T-helper 1 cell treated with Interleukin-12 subunit alpha and Interleukin-12 subunit beta and Interleukin-4 antibody, amounts not matched to agents 30 ng/mL and 1 ng/mL, for 36 hours (primary cell): Measurements from ENCODE around the gene HS6ST2. TPM values are rescaled to one million over a fixed set of nuclear protein-coding genes. Genes with fewer than 3 reads are reported as not detected.

Experiments
- intact Hi-C: fragments of 100-400 bp; cut with micrococcal nuclease; formaldehyde crosslinking; loops from one replicate; pipeline ENCODE4 v1.15.1; 2024
- total RNA-seq: library from RNA; stranded (reverse); gene quantifications from 2 replicates; pipeline ENCODE4 v1.2.3, GENCODE V29; 2022

The HS6ST2 gene
- total RNA-seq, 1 donor from 2014 or later: 0.66 TPM

- intact Hi-C loops: loop anchor here (5.0 kb wide), 2 partner anchors 113 to 917 kb away; no protein-coding TSS in a partner anchor
Observed at GRCh38 chrX:132744470-132744869, 214.0 kb downstream of the HS6ST2 start.

- intact Hi-C loops: loop anchor here (5.0 kb wide), 2 partner anchors 114 to 916 kb away; no protein-coding TSS in a partner anchor
Observed at GRCh38 chrX:132743086-132743485, 215.3 kb downstream of the HS6ST2 start.

DNA sequence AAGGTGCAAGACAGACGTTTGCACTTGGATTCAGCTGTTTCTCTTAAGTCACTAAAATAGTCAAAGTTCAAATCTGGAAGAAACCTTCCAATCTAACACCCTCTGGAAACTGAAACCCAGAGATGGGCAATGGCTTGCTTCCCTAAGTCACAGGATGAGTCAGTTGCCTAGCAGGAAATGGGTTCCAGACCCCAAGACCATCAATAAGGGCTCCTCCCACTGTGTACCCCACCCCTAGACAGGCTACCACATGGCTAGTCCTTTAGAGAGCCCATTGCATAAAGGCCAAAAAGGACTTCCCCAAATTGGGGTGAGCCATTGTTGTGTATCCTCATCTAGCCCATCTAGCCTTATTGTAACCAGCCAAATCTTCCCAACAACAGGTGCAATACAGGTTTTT, 216.2 kb downstream of the HS6ST2 start:
- intact Hi-C loops: loop anchor here (5.0 kb wide), 2 partner anchors 115 to 915 kb away; no protein-coding TSS in a partner anchor

DNA sequence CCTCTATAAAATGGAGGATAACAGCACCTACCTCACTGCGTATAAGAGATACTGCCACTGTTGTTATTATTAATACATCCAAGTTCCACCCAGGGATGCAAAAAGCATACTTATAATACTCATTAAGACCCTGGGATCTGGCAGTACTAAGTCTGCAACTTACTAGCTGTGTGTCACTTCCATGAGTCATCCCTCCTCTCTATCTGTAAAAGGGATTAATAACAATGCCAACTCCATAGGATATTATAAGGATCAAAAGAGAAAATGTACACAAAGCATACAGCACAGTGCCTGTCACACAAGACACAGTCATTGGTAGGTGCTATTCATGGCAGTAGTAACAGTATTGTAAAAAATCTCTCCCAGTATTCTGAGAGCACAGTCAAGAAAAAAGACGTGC, 216.7 kb downstream of the HS6ST2 start:
- intact Hi-C loops: loop anchor here (5.0 kb wide), 2 partner anchors 116 to 914 kb away; no protein-coding TSS in a partner anchor

DNA sequence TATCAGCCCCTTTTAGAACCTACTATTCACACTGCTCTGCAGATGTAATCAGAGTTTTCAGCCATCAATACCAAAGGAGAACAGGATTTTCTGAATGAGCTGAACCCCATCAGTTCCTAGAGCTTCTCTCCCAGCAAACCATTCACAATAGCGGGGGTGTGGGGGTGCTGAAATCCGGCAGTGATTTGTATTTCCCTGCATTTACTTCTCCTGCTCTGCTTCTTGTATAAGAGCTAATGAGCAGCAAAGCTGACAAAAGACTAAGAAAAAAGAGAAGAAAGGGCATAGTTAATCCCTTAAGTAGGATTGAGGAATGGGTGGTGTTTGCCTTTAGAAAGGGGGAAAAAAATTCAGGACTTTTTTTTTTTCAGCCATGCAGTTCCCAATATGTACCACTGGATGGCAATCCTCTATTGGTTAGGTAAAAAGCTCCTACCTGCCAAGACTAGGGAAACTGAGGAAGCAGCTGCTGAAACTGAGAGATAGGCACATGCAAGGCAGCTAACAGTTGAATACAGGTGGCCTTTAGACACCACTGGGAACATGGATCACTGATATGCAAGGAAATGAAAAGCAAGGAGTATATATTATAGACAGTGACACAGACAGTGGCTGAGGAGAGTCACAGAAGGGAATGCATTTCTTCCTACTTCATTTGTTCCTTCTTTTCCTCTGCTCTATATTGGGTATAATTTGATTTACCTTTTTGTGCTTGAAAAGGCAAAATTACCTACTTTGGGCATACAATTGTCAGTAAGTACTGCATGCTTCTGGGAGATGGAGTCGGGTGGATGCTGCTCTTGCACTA, 217.9 kb downstream of the HS6ST2 start:
- intact Hi-C loops: loop anchor here (1.0 to 5.0 kb wide), 4 partner anchors 117 to 930 kb away; partner anchors contain the start of gene HS6ST2

GRCh38 chrX:132738951-132739350, 219.5 kb downstream of the HS6ST2 start:
- intact Hi-C loops: loop anchor here (5.0 kb wide), 1 partner anchor 252 kb away; the partner anchor contains the start of gene MBNL3

DNA sequence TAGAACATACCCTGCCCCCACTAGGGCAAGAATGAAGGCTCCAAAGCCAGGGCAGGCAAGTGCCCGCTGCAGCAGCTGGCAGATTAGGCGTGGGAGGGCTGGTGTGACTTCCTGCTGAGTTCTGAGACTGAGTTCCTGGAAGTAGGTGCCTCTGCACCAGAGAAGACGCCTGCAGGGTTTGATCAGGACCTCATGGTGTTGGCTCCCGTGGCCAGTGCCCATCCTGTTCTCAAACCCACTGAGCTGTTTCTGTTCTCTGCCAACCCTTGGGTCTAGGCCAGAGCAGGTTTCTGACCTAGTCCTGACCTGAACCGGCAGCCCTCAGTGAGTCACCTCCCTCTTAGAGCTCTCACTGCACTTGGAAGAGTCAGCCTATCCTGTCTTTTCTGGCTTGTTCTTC, 220.7 kb downstream of the HS6ST2 start:
- intact Hi-C loops: loop anchor here (5.0 kb wide), 1 partner anchor 250 kb away; the partner anchor contains the start of gene MBNL3

- intact Hi-C loops: no loop called here
Observed at GRCh38 chrX:132732236-132732635, 226.2 kb downstream of the HS6ST2 start.

GRCh38 chrX:132730726-132731125, 227.7 kb downstream of the HS6ST2 start:
- intact Hi-C loops: no loop called here

DNA sequence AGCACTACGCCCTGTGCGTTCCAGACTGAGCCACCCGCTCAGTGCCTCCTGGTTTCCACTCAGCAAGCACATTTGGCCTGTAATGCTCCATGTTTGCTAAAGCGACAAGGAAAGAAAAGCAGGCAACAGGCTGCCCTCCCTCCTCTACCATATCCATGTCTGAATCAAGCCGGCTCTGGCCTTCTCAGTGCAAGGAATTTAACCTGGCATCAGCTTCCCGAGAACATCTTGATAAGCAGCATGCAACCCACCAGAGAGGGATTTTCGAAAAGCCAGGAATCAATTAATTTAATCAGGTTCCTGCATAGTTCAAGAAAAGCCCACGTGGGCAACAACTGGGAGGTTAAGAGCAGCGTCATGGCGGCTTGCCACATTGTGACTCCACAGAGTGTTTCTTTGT, 228.2 kb downstream of the HS6ST2 start:
- intact Hi-C loops: no loop called here

DNA sequence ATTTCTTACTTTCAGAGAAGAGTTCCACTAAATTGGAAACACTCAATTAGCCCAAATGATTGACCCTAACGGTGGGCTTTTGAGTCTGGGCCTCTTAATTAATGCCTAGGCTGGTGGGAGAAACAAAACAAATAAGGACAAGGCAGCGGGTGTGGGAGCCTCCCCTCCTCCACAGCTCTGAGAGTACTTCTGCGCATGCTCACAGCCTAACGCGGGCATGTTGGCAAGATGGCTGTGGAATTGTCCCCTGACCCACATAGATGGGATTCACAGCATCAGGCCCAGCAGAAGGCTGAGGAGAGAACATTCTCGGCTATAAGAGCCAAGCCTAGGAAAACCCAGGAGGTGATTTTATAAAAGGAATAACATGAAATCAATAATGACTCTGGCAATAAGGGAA, 230.1 kb downstream of the HS6ST2 start:
- intact Hi-C loops: no loop called here

DNA sequence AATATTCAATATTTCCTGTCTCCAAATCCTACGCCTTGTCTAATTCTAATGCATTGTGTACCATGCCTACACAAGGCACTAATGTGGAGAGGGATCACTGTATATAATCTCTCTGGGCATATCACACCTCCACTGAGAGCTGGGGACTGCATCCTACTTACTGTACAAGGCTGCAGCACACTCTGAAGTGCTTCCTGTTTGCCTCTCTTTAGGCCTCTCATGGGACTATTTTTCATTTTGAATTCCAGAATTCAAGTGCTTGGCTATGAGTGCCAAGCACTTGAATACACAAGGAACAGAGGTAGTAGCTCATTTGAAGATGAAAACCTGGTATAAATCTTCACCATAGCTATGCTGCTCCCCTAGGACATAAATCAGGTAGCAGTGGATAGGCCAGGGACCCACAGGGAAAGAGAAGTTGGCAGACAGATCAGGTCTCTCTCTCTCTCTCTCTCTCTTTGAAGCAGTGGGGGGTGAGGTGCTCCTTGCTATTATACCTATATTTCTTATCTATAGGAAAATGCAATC, 239.9 kb downstream of the HS6ST2 start:
- intact Hi-C loops: no loop called here

GRCh38 chrX:132716006-132716405, 242.4 kb downstream of the HS6ST2 start:
- intact Hi-C loops: no loop called here

- intact Hi-C loops: no loop called here
Observed at GRCh38 chrX:132714913-132715312, 243.5 kb downstream of the HS6ST2 start.

- intact Hi-C loops: no loop called here
Observed at GRCh38 chrX:132712350-132712749, 246.1 kb downstream of the HS6ST2 start.

GRCh38 chrX:132710656-132711155, 247.7 kb downstream of the HS6ST2 start:
- intact Hi-C loops: no loop called here

- intact Hi-C loops: no loop called here
Observed at GRCh38 chrX:132708529-132708928, 249.9 kb downstream of the HS6ST2 start.

- intact Hi-C loops: no loop called here
Observed at GRCh38 chrX:132704769-132705168, 253.7 kb downstream of the HS6ST2 start.

DNA sequence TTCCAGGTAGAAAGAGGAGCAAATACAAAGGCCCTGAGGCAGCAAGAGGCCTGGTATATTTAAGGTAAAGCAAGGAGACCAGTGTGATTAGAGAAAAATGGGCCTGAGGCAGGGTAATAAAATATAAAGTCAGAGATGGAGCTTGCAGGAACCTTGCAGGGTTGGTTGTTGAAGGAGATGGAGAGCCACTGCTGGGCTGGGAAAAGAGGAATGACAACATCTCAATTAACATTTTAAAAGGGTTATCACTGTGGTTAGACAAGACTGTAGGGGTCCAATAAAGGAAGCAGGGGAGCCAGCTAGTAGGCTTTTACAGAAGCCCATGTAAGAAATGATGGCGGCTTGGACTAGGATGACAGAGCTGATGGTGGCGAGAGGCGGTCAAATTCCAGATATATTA, 264.0 kb downstream of the HS6ST2 start:
- intact Hi-C loops: no loop called here

DNA sequence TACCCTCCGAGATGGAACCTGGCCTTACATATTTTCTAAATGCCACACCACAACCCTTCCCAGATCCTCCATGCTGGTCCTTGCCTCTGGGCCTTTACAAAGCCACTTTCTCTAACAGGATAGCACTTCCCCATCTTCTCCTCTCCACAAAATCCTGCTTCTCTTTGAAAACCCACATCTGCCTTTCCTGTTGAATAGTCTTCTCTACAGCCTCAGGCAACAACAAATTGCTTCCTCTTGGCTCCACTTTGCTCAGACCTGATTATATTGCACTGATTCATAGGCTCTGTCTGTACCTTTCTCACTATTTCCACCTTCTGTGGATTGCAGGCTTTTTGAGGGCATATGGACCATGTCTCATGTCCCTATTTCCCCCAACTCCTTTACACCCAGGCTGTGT, 265.9 kb downstream of the HS6ST2 start:
- intact Hi-C loops: no loop called here

DNA sequence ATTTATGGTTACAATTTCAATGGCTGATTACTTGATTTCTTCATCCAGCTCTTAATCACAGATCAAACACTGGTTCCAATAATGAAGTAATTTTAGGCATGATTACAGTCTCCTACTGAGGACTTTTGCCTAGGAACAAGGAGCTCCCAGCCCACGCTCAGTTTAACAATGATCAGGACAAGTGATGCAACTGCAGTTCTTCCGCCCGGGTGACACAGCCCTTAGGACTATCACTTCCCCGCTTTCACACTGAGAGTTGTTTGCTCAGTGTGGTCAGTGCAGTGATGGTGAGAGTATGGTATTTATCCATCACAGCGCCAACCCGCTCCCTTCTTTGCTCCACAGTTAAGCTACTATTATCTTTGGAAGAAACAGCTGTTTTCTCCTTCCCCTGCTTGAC, 266.4 kb downstream of the HS6ST2 start:
- intact Hi-C loops: no loop called here
